Measurements from ENCODE around the gene THAP5.

The THAP5 gene, protein sequence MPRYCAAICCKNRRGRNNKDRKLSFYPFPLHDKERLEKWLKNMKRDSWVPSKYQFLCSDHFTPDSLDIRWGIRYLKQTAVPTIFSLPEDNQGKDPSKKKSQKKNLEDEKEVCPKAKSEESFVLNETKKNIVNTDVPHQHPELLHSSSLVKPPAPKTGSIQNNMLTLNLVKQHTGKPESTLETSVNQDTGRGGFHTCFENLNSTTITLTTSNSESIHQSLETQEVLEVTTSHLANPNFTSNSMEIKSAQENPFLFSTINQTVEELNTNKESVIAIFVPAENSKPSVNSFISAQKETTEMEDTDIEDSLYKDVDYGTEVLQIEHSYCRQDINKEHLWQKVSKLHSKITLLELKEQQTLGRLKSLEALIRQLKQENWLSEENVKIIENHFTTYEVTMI

GRCh38 chr7:108569381-108570145 lies at the start of gene THAP5, which contains the start of gene DNAJB9:
Gene THAP5 (minus strand): TSS chr7:108569706. CDS start chr7:108569569, 137 bp downstream.
Gene DNAJB9 (plus strand): TSS chr7:108569874. CDS start chr7:108571727, 1,853 bp downstream.
- DNase-seq = peak; percentile 100

DNA sequence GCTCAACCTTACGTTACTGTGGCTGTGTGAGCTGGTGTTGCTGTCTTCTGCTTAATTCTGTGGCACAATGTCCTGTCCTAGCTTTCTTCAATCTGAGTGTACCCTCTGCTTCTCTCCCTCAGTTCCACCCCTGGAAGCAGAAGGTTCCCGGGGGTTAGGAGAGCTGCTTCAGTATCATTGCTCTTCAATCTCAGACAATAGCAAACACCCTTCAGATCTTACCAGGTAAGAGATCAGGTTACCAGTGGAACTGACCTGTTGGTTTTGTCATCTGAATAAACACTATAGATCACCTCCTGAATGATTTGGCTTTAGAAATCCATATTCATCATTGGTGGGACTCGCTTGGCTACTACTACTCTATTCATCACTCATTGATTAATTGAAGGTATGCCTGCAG lies 48.5 kb upstream of the THAP5 start:
- DNase-seq = no peak

GRCh38 chr7:108614896-108615295 lies 45.4 kb upstream of the THAP5 start:
- DNase-seq = no peak

- no peak for DNase-seq
Observed at GRCh38 chr7:108613949-108614381, 44.5 kb upstream of the THAP5 start.

- DNase-seq = peak; percentile 48
Observed at GRCh38 chr7:108613147-108613948, 43.8 kb upstream of the THAP5 start.

DNA sequence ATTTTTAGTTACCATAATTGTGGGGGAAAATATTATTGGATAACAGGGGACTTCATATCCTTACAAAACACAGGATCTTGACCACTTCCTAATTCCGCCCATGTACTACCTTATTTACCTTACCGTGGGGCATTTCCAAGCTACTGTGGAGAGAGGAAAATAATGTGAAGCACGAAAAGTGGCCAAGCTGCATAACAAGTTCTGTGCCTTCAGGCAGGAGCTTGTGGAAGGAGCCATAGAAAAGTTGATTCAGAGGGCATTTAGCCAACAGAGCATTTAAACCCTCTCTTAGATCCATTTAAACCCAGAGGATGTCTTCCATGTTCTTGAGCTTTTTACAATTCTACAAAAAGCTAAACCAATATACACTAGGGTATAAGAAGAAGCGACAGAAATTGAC lies 41.8 kb upstream of the THAP5 start:
- no peak for DNase-seq

GRCh38 chr7:108609643-108610042 lies 40.1 kb upstream of the THAP5 start:
- DNase-seq = no peak

DNA sequence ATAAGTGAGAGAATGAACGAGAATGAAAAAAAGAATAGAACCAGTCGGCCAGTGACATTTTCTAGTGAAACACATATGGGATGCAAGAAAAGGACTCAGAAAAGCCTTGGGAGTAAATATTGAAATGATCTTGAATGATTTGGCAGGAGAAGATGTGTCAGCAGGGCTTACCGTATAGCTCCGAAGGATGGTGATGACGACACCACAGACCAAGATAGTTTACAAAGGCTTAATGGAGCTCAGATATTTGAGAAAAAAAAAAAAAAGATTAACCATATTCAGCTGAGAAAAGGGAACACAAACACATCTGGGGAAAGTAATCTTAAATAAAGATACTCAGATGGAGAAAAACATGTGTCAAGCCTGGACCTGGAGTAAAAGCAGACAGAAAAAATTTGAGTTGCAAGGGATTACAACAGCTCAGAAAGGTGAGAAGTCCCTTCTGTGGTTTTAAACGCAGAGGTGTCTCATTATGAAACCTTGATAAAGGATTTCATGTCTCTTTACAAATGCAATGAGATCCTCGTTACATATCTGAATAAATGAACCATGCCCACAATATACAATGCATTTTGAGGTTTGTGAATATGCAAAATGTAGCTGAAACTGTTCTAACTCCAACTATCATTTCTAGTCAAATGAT lies 36.2 kb upstream of the THAP5 start:
- peak; percentile 55 for DNase-seq

GRCh38 chr7:108604307-108605077 lies 35.0 kb upstream of the THAP5 start:
- no peak for DNase-seq

- no peak for DNase-seq
Observed at GRCh38 chr7:108603656-108604306, 34.3 kb upstream of the THAP5 start.

DNA sequence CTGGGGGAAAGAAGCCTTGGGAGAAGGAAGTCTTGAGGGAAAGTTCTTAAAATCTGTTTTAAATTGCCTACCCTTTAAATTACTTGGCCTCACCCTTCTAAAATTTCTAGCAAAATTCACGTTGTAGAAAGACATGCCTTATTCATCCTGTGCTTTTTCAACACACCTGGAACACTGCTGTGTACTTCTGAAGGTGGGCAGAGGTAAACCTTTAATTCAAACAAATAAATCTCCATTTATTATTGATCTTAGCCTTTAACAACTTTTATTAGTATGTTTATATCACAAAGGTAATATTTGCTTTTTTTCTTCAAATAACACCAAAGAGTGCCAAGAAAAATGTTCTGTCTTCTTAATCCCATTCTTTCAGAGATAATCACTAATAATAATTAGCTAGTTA lies 30.9 kb upstream of the THAP5 start:
- no peak for DNase-seq

- DNase-seq = no peak
Observed at GRCh38 chr7:108598914-108599580, 29.5 kb upstream of the THAP5 start.

GRCh38 chr7:108598153-108598552 lies 28.6 kb upstream of the THAP5 start:
- DNase-seq = no peak

DNA sequence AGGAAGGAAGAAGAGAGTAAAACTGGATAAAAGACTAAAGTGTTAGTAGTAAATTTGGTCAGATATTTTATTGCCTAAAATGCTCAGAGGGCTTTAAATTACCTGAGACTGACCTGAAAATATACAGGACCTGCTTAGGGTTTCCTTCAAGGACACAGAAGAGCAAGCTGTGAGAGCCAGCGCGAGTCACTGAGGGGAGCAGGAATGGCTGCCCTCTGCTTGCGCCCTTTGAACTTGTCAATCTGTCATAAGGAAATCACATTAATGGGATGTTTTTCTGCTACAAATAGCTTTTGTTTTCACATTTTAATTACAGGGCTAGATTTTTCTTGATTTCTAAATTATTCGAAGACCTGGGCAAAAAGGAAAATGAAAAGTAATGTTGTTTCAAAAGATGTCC lies 27.1 kb upstream of the THAP5 start:
- DNase-seq = no peak

- no peak for DNase-seq
Observed at GRCh38 chr7:108592646-108593201, 23.2 kb upstream of the THAP5 start.

- DNase-seq = no peak
Observed at GRCh38 chr7:108590606-108591005, 21.1 kb upstream of the THAP5 start.

DNA sequence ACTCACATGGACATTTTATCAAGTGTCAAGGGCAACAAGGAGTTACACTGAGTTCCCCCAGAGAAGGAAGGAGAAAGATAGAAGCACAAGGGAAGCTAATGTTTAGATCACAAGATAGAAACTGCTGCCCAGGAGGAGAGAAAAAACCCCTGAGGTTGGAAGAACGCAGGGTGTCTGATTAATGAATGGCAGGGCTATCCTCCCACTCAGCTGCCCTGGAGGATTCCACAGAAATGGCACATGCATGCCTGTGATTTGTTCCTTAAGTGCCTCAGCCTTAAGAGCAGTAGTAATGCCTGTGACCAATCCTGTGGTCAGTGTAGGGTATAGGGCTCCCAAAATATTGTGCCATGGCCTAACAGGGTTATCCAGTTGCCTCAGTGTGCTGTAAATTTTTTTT lies 20.4 kb upstream of the THAP5 start:
- DNase-seq = no peak

DNA sequence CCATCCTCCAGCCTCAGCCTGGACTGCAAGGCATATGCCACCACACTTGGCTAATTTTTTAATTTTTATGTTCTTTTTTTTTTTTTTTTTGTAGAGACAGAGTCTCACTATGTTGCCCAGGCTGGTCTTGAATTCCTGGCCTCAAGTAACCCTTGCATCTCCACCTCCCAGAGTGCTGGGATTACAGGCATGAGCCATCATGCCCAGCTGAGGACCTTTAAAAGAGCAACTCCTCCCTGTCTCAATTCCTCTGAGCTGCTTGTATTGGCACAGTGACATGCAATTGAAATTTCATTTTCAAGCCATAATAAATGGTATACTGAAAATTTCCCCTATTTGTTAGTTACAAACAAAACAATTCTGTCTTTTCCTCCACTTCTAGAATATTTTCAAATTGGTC lies 19.7 kb upstream of the THAP5 start:
- no peak for DNase-seq

- DNase-seq = no peak
Observed at GRCh38 chr7:108586274-108586710, 16.8 kb upstream of the THAP5 start.

GRCh38 chr7:108585843-108586242 lies 16.3 kb upstream of the THAP5 start:
- DNase-seq = no peak
